NCI-H526 treated with DMSO at 0.1 percent for 48 hours (cell line): Measurements from ENCODE around the gene ACVR2B.
A peak's percentile ranks its signal among the peaks of the same experiment; 100 is the strongest.
"Not testable (repeated sequence)": the region's sequence is repeated elsewhere in the genome, so short reads cannot be mapped to it uniquely, and the experiment has no call there.

Source experiments
- DNase-seq: peaks from one replicate; lab custom pipeline; 2025; lab: John Stamatoyannopoulos, UW

ACVR2B gene

GRCh38 chr3:38453075-38453912 lies at the start of gene ACVR2B:
ACVR2B (plus strand) TSS chr3:38453890; CDS start chr3:38454323, 433 bp downstream.
- peak; percentile 62 for DNase-seq

GRCh38 chr3:38404286-38404685 lies 49.4 kb upstream of the ACVR2B start:
- no peak for DNase-seq

GRCh38 chr3:38411591-38411990 lies 42.1 kb upstream of the ACVR2B start:
- DNase-seq: no peak

DNA sequence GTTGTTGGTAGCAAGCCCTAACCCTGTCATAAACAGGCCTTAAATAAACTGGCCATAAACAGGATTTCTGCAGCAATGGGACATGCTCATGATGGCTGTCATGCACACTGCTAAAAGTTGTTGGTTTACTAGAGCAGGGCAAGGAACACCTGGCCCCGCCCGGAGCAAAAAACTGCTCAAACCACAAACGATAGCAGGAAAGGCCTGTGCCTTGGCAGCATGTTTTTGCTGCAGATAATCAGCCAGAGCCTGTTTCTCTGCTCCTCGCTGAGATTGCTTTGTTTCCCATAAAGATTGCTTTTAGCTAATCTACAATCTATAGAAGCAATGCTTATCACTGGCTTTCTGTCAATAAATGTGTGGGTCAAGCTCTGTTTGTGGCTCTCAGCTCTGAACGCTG lies 32.9 kb upstream of the ACVR2B start:
- DNase-seq: not testable (repeated sequence)

GRCh38 chr3:38421679-38422336 lies 31.9 kb upstream of the ACVR2B start:
- no peak for DNase-seq

GRCh38 chr3:38426798-38427426 lies 26.8 kb upstream of the ACVR2B start:
- not testable (repeated sequence) for DNase-seq

DNA sequence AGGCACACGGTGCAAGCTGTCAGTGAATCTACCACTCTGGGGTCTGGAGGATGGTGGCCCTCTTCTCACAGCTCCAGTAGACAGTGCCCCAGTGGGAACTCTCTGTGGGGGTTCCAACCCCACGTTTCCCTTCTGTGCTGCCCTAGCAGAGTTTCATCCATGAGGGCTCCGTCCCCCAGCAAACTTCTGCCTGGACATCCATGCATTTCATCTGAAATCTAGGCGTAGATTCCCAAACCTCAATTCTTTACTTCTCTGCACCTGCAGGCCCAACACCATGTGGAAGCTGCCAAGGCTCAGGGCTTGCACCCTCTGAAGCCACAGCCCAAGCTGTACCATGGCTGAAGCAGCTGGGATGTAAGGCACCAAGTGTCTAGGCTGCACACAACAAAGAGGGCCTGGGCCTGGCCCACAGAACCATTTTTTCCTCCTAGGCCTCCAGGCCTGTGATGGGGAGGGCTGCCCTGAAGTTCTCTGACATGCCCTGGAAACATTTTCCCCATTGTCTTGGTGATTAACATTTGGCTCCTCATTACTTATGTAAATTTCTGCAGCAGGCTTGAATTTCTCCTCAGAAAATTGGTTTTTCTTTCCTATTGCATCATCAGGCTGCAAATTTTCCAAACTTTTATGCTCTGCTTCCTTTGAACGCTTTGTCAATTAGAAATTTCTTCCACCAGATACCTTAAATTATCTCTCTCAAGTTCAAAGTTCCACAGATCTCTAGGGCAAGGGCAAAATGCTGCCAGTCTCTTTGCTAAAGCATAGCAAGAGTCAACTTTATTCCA lies 20.6 kb upstream of the ACVR2B start:
- not testable (repeated sequence) for DNase-seq

DNA sequence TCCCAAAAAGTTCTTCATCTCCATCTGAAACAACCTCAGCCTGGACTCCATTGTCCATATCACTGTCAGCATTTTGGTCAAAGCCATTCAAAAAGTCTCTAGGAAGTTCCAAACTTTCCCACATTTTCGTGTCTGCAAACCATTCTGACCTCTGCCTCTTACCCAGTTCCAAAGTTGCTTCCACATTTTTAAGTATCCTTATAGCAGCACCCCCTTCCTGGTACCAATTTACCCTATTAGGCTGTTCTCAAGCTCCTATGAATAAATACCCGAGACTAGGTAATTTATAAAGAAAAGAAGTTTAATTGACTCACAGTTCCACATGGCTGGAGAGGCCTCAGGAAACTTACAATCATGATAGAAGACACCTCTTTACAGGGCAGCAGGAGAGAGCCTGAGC lies 20.0 kb upstream of the ACVR2B start:
- not testable (repeated sequence) for DNase-seq

DNA sequence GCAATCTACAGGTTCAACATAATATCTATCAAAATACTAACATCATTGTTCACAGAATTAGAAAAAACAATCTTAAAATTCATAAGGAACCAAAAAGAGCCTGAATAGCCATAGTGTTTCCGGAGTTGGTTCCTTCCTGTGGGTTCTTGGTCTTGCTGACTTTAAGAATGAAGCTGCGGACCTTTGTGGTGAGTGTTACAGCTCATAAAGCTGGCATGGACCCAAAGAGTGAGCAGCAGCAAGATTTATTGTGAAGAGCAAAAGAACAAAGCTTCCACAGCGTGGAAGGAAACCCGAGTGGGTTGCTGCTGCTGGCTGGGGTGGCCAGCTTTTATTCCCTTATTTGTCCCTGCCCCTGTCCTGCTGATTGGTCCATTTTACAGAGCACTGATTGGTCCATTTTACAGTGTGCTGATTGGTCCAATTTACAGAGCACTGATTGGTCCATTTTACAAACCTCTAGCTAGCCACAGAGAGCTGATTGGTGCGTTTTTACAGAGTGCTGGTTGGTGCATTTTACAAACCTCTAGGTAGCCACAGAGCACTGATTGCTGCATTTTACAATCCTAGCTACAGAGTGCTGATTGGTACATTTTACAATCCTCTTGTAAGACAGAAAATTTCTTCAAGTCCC lies 15.1 kb upstream of the ACVR2B start:
- DNase-seq: not testable (repeated sequence)

GRCh38 chr3:38443205-38443604 lies 10.5 kb upstream of the ACVR2B start:
- DNase-seq: not testable (repeated sequence)

- DNase-seq: no peak
Measured at GRCh38 chr3:38446085-38446686, 7.5 kb upstream of the ACVR2B start.

DNA sequence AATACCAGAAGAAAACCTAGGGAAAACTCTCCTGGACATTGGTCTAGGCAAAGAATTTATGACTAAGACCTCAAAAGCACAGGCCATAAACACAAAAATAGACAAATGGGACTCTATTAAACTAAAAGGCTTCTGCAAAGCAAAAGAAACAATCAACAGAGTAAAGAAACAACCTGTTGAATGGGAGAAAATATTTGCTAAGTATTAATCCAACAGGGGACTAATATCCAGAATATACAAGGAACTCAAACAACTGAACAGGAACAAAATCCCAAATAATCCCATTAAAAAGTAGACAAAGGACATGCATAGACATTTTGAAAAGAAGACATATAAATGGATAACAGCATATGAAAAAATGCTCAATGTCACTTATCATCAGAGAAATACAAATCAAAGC lies 6.9 kb upstream of the ACVR2B start:
- DNase-seq: no peak

- DNase-seq: no peak
Measured at GRCh38 chr3:38450853-38451252, 2.8 kb upstream of the ACVR2B start.

GRCh38 chr3:38453913-38454177 lies 155 bp downstream of the ACVR2B start:
- no peak for DNase-seq

GRCh38 chr3:38454178-38454883 lies 641 bp downstream of the ACVR2B start:
- no peak for DNase-seq

GRCh38 chr3:38454884-38455638 lies 1.4 kb downstream of the ACVR2B start:
- peak; percentile 75 for DNase-seq

- DNase-seq: peak; percentile 75
Measured at GRCh38 chr3:38455639-38456430, 2.1 kb downstream of the ACVR2B start.

GRCh38 chr3:38457111-38458003 lies 3.7 kb downstream of the ACVR2B start:
- DNase-seq: no peak
